HepG2 (cell line): ENCODE data around the gene DIPK1C. TPM values are rescaled to one million over a fixed set of nuclear protein-coding genes. Genes with fewer than 3 reads are reported as not detected.
A peak's percentile ranks its signal among the peaks of the same experiment; 100 is the strongest.

Experiments used
- AKNA ChIP-seq: sonication (generic); formaldehyde crosslinking; IDR thresholded peaks from 2 replicates; pipeline ENCODE4 v1.4.0; 2020; ENCODE audit warnings: missing genetic modification reagents, borderline replicate concordance
- HCFC1 ChIP-seq: fragments of 150-350 bp; IDR thresholded peaks from 2 replicates; pipeline ENCODE4 v1.6.1; 2014; ENCODE audit warnings: low read depth, low read length
- JUN ChIP-seq: sonication (generic); formaldehyde crosslinking; IDR thresholded peaks from 2 replicates; pipeline ENCODE4 v1.4.0; 2020; ENCODE audit warnings: mild to moderate bottlenecking, missing genetic modification reagents
- KLF16 ChIP-seq, 2 experiments: sonication (generic) in 1 of 2; formaldehyde crosslinking in 1 of 2; IDR thresholded peaks; 2 replicates each; pipeline versions ENCODE4 v1.6.1 to v1.8.0; 2016 to 2023; ENCODE audit warnings: missing genetic modification reagents in 2 of 2, missing compliant biosample characterization in 1 of 2
- NR2F1 ChIP-seq, 2 experiments: fragments of 450-650 bp in 1 of 2; formaldehyde crosslinking in 1 of 2; IDR thresholded peaks; 2 replicates each; pipeline versions ENCODE4 v1.5.0 to v1.6.1; 2016 to 2020; ENCODE audit warnings: mild to moderate bottlenecking in 1 of 2, missing compliant biosample characterization in 1 of 2, missing genetic modification reagents in 1 of 2, moderate library complexity in 1 of 2
- PATZ1 ChIP-seq: sonication (generic); formaldehyde crosslinking; IDR thresholded peaks from 2 replicates; pipeline ENCODE4 v1.4.0; 2020; ENCODE audit warnings: missing genetic modification reagents
- POLR2G ChIP-seq: fragments of 200-400 bp; formaldehyde crosslinking; IDR thresholded peaks from 2 replicates; pipeline ENCODE4 v1.6.1; 2018; ENCODE audit warnings: mild to moderate bottlenecking, low read depth, low read length, moderate library complexity
- ZHX2 ChIP-seq, 2 experiments: sonication (generic) in 1 of 2; formaldehyde crosslinking in 1 of 2; IDR thresholded peaks; 2 replicates each; pipeline versions ENCODE4 v1.6.1 to v1.9.0; 2014 to 2022; ENCODE audit warnings: antibody characterized with exemption in 1 of 2, borderline replicate concordance in 1 of 2, inconsistent platforms in 1 of 2, low read depth in 1 of 2, missing genetic modification reagents in 1 of 2
- ZNF543 ChIP-seq: sonication (generic); formaldehyde crosslinking; IDR thresholded peaks from 2 replicates; pipeline ENCODE4 v1.4.0; 2020; ENCODE audit warnings: mild to moderate bottlenecking, missing genetic modification reagents
- ZNF710 ChIP-seq: sonication (generic); formaldehyde crosslinking; IDR thresholded peaks from 2 replicates; pipeline ENCODE4 v1.5.0; 2020; ENCODE audit warnings: mild to moderate bottlenecking, missing genetic modification reagents, borderline replicate concordance
- polyA plus RNA-seq, 8 experiments: library from polyadenylated mRNA; depleted of rRNA in 3 of 8; stranded (reverse) in 7 of 8; unstranded in 1 of 8; fragments of >200 nt; fragmentation: Illumina TruSeq in 4 of 8; extraction: Trizol in 4 of 8; gene quantifications; 2 replicates each; pipeline versions ENCODE4 v1.2.1 to v1.2.3, GENCODE V29; 2011 to 2016; ENCODE audit warnings: low read depth in 4 of 8, missing spikeins in 1 of 8, mixed read lengths in 1 of 8; ENCODE audit not compliant: insufficient read depth in 1 of 8
- total RNA-seq, 5 experiments: library from RNA; depleted of rRNA; stranded (reverse); fragments of >200 nt; fragmentation: Illumina TruSeq; extraction: Trizol; gene quantifications; 2 replicates each; pipeline ENCODE4 v1.2.3, GENCODE V29; 2016; ENCODE audit warnings: low read depth in 1 of 5

DIPK1C gene
- total and polyA plus RNA-seq, 2 of the 13 experiments (the other 11 are each of a cell fraction or from before 2014, with no cell fraction given), result 1.8 TPM; not detected in 1

- TF ChIP-seq AKNA (CRISPR knock-in tag), result no peak
- peak; percentile 70; the same call in 1 of the 2 replicates for TF ChIP-seq ZHX2 (IDR thresholded peaks at IDR 0.05; ENCODE audit: low read depth)
- no peak for TF ChIP-seq ZHX2 (CRISPR knock-in tag; IDR thresholded peaks at IDR 0.05; ENCODE audit: borderline replicate concordance)
- no peak; the same call in 1 of the 2 replicates for TF ChIP-seq ZNF710 (CRISPR knock-in tag)
- peak; percentile 82; the same call in 1 of the 2 replicates for TF ChIP-seq ZNF543
- TF ChIP-seq NR2F1 (CRISPR knock-in tag; IDR thresholded peaks at IDR 0.05), result 0 out of 4 replicates have a peak, but pooled peaks of 1 of the 2 experiments have one; percentile 9
- peak; percentile 85 for TF ChIP-seq POLR2G
- TF ChIP-seq JUN, result peak; percentile 83; the same call in 1 of the 2 replicates
- no peak; the same call in 1 of the 2 replicates for TF ChIP-seq HCFC1
- TF ChIP-seq KLF16 (CRISPR knock-in tag; IDR thresholded peaks at IDR 0.05), result peak in 1 of 2 experiments; percentile 38; a peak in 1 of 4 replicates
- TF ChIP-seq PATZ1, result peak; percentile 78
These were observed 38.7 kb upstream of the DIPK1C start, which contains the start of gene CNDP2 (continued) for GRCh38 chr18:74495581-74496507.
